AG09319 (cell line): ENCODE results near the gene UBE2Q1.
A peak's percentile ranks its signal among the peaks of the same experiment; 100 is the strongest.
"Not testable (repeated sequence)": the region's sequence is repeated elsewhere in the genome, so short reads cannot be mapped to it uniquely, and the experiment has no call there.

Source experiments
- DNase-seq: peaks from one replicate; pipeline ENCODE4 v3.0.0-alpha.2; 2010; ENCODE audit warnings: low read depth; ENCODE audit errors: extremely low read depth
- CTCF ChIP-seq: IDR thresholded peaks from 2 replicates; pipeline ENCODE4 v1.5.1; 2011; ENCODE audit warnings: low read depth, mild to moderate bottlenecking, inconsistent platforms, low read length, moderate library complexity

Gene UBE2Q1

GRCh38 chr1:154541231-154541630 is 17.2 kb downstream of the UBE2Q1 start:
- DNase-seq = no peak
- no peak for TF ChIP-seq CTCF

GRCh38 chr1:154539486-154540483 is 18.7 kb downstream of the UBE2Q1 start:
- DNase-seq = no peak

GRCh38 chr1:154536570-154536969 is 21.9 kb downstream of the UBE2Q1 start:
- TF ChIP-seq CTCF = no peak
- DNase-seq = no peak

More at GRCh38 chr1:154539486-154540483, 18.7 kb downstream of the UBE2Q1 start:
- TF ChIP-seq CTCF = no peak

DNA sequence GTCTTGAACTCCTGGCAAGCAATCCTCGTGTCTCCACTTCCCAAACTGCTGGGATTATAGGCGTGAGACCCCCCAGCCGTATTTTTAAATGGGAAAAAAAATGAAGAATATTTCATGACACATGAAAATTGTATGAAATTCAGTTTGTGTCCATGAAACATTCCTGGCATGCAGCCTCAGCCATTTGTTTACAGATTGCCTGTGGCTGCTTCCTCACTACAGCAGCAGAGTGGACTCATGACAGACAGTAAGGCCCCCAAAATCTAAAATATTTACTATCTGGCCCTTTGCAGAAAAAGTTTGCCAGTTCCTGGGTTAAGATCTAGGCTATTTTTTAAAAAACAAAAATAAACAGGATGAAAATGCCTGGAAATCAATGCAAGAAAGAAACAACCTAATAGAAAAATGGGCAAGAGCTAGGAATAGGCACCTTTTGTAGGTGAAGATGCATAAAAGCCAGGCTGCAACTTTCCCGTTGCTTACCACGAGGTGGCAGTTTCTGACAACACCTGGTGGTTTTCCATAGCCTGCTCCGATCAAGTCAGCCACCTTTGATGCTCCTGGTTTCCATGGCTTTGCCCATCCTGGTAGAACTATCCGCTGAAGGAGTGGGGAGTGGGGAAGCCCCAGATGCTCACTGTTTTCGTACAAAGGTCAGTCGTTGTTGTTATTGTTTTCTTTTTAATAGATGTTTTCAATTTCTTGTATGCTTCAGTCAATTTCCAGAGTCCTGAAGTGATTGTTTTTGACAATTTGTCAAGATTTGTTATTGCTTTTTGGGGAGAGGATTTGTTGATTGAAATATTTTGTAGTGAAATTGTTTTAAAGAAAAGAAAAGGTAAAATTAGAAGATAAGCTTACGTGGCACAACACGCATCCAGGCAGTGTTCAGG is 24.3 kb downstream of the UBE2Q1 start:
- TF ChIP-seq CTCF = peak; percentile 26
- DNase-seq = no peak

DNA sequence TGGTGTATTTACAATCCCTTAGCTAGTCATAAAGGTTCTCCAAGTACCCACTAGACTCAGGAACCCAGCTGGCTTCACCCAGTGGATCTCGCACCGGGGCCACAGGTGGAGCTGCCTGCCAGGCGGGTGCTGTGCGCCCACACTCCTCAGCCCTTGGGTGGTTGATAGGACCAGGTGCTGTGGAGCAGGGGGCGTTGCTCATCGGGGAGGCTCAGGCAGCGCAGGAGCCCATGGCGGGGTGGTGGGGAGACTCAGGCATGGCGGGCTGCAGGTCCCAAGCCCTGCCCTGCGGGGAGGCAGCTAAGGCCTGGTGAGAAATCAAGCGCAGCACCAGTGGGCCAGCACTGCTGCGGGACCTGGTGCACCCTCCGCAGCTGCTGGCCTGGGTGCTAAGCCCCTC is 26.5 kb downstream of the UBE2Q1 start:
- DNase-seq = not testable (repeated sequence)

- TF ChIP-seq CTCF = no peak
- DNase-seq = no peak
Observed at GRCh38 chr1:154529308-154529707, 29.2 kb downstream of the UBE2Q1 start.

DNA sequence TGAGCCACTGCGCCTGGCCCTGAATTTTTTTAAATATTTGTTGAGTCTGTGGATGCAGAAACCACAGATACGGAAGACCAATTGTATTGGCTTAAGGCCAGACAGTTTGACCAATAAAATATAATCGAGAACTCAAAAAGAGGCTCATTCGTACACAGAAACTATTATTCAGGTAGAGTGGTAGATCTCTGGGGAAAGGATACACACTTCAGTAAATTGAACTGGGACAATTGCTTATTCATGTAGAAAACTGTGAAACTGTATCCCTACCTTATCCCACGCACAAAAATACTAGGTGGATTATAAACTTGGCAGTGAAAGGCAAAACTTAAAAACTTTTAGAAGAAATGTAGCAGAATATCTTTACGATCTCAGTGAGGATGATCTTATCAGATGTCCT is 31.3 kb downstream of the UBE2Q1 start:
- TF ChIP-seq CTCF = no peak
- DNase-seq = no peak
